ENCODE measurements around the gene TRO. TPM values are rescaled to one million over a fixed set of nuclear protein-coding genes. Genes with fewer than 3 reads are reported as not detected.

TRO gene
- polyA plus RNA-seq, 3 donors, result not detected

DNA sequence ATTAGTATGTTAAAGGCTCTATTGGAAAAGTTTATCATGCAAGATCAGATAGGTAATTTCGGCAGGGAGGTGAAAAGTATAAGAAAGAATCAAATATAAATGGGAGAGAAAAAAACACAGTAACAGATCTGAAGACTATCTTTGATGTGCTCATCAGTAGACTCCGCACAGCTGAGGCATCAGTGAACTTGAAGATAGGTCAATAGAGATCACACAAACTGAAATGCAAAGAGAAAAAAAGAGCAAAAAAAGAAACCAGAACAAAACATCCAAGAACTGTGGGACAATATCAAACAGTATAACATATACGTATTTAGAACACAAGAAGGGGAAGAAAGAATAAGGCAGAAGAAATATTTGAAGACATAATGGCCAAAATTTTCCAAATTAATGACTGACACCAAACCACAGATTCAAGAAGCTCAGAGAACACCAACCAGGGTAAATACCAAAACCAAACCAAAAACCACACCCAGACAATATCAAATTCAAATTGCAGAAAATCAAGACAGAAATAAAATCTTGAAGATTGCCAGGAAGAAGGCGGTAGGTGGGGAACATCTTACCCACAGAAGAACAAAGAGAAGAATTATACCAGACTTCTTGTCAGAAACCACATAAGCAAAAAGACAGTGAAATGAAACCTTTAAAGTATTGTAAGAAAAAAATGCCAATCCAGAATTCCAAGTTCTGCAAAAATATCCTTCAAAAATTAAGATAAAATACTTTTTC is 44.3 kb downstream of the TRO start:
- H3K27ac Mint-ChIP-seq, result no peak overlapping the region
- intact Hi-C loops (cut with micrococcal nuclease), result no loop called here
- no peak for DNase-seq
- H3K9me3 Mint-ChIP-seq, result peaks cover 0 to 5% (median 0%) of the 10 kb centered on the region in 7 donors
- Histone ChIP-seq H3K9me3 (replicated peaks in 1 of 2; ENCODE audit: control insufficient read depth in 1 of 2, insufficient read depth in 1 of 2, low read length in 2 of 2) (no peaks in the 10 kb centered on the region), H4K20me1 (ENCODE audit: insufficient read depth, low read length) (no peaks in the 10 kb centered on the region), H3K4me3 (replicated peaks in 1 of 3; ENCODE audit: low read depth in 2 of 3, low read length in 3 of 3) (no peak overlapping the region), H3K36me3 (replicated peaks in 1 of 2; ENCODE audit: control insufficient read depth in 1 of 2, insufficient read depth in 2 of 2, low read length in 2 of 2) (no peaks in the 10 kb centered on the region), H3K4me2 (replicated peaks; ENCODE audit: extremely low read depth, low read length, poor library complexity, severe bottlenecking) (no peak overlapping the region), H2AFZ (ENCODE audit: insufficient read depth, low read depth, low read length, poor library complexity, severe bottlenecking) (no peak overlapping the region), H3K27me3 (ENCODE audit: control insufficient read depth in 2 of 2, insufficient read depth in 2 of 2, low read length in 2 of 2) (no peaks in the 10 kb centered on the region), H3K9ac (ENCODE audit: insufficient read depth, low read length, poor library complexity, severe bottlenecking) (no peak overlapping the region), H3K79me2 (ENCODE audit: insufficient read depth, low read length) (no peaks in the 10 kb centered on the region), H3K4me1 (ENCODE audit: control insufficient read depth in 1 of 2, insufficient read depth in 2 of 2, low read length in 2 of 2) (no peaks in the 10 kb centered on the region), H3K27ac (ENCODE audit: low read depth in 1 of 2, low read length in 2 of 2) (no peak overlapping the region)
- no peak overlapping the region for H3K4me3 Mint-ChIP-seq
- TF ChIP-seq, protein P1, sequence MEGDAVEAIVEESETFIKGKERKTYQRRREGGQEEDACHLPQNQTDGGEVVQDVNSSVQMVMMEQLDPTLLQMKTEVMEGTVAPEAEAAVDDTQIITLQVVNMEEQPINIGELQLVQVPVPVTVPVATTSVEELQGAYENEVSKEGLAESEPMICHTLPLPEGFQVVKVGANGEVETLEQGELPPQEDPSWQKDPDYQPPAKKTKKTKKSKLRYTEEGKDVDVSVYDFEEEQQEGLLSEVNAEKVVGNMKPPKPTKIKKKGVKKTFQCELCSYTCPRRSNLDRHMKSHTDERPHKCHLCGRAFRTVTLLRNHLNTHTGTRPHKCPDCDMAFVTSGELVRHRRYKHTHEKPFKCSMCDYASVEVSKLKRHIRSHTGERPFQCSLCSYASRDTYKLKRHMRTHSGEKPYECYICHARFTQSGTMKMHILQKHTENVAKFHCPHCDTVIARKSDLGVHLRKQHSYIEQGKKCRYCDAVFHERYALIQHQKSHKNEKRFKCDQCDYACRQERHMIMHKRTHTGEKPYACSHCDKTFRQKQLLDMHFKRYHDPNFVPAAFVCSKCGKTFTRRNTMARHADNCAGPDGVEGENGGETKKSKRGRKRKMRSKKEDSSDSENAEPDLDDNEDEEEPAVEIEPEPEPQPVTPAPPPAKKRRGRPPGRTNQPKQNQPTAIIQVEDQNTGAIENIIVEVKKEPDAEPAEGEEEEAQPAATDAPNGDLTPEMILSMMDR (IDR thresholded peaks at IDR 0.05), result no peak
- no CpG with 5 or more reads among the region's 4 CpGs for WGBS (ENCODE audit: insufficient coverage)
- H3K4me1 Mint-ChIP-seq, result no peaks in the 10 kb centered on the region
- H3K27me3 Mint-ChIP-seq (ENCODE audit: low read depth in 3 of 3), result peaks cover 1 to 3% (median 1%) of the 10 kb centered on the region in 3 donors
- H3K36me3 Mint-ChIP-seq, result no peaks in the 10 kb centered on the region

DNA sequence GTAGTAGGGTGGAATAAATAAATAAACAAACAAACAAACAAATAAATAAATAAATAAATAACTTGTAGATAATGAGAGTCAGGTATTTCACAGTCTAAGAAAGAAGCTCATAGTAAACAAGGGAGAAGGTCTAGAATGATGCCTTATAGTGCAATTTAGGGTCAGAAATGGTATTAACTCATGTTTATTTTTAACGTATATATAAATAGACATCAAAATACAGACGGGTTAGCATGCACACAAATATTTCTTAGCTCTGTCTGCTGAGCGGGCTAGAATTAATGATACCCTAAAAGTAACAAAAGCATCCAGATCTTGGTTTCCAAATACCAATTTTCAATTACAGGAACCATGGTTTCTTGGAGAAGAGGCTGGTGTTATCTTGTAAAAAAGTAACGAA is 56.8 kb downstream of the TRO start:
- no peak overlapping the region for H3K4me2 ChIP-seq (replicated peaks; ENCODE audit: extremely low read depth, low read length, poor library complexity, severe bottlenecking)
- H3K36me3 ChIP-seq (replicated peaks in 1 of 2; ENCODE audit: control insufficient read depth in 1 of 2, insufficient read depth in 2 of 2, low read length in 2 of 2), result no peaks in the 10 kb centered on the region
- H3K27me3 ChIP-seq (ENCODE audit: control insufficient read depth in 2 of 2, insufficient read depth in 2 of 2, low read length in 2 of 2), result no peaks in the 10 kb centered on the region
- H3K4me1 ChIP-seq (ENCODE audit: control insufficient read depth in 1 of 2, insufficient read depth in 2 of 2, low read length in 2 of 2), result no peaks in the 10 kb centered on the region
- no peaks in the 10 kb centered on the region for H3K79me2 ChIP-seq (ENCODE audit: insufficient read depth, low read length)
- H3K4me3 ChIP-seq (replicated peaks in 1 of 3; ENCODE audit: low read depth in 2 of 3, low read length in 3 of 3), result no peak overlapping the region
- Mint-ChIP-seq H3K4me3 (no peak overlapping the region), H3K27ac (no peak overlapping the region), H3K9me3 (peaks cover 0 to 6% (median 2%) of the 10 kb centered on the region in 7 donors), H3K27me3 (ENCODE audit: low read depth in 3 of 3) (peaks cover 2 to 5% (median 2%) of the 10 kb centered on the region in 3 donors), H3K4me1 (no peaks in the 10 kb centered on the region), H3K36me3 (no peaks in the 10 kb centered on the region)
- H4K20me1 ChIP-seq (ENCODE audit: insufficient read depth, low read length), result no peaks in the 10 kb centered on the region
- H3K27ac ChIP-seq (ENCODE audit: low read depth in 1 of 2, low read length in 2 of 2), result no peak overlapping the region
- intact Hi-C loops (cut with micrococcal nuclease), result no loop called here
- TF ChIP-seq, protein P1 (IDR thresholded peaks at IDR 0.05), result no peak
- WGBS (ENCODE audit: insufficient coverage), result no CpG with 5 or more reads among the region's 4 CpGs
- H2AFZ ChIP-seq (ENCODE audit: insufficient read depth, low read depth, low read length, poor library complexity, severe bottlenecking), result no peak overlapping the region
- H3K9ac ChIP-seq (ENCODE audit: insufficient read depth, low read length, poor library complexity, severe bottlenecking), result no peak overlapping the region
- H3K9me3 ChIP-seq (replicated peaks in 1 of 2; ENCODE audit: control insufficient read depth in 1 of 2, insufficient read depth in 1 of 2, low read length in 2 of 2), result no peaks in the 10 kb centered on the region
- no peak for DNase-seq
